ENCODE measurements around the gene EFEMP2.
"Not testable (repeated sequence)": the region's sequence is repeated elsewhere in the genome, so short reads cannot be mapped to it uniquely, and the experiment has no call there.

The EFEMP2 gene

DNA sequence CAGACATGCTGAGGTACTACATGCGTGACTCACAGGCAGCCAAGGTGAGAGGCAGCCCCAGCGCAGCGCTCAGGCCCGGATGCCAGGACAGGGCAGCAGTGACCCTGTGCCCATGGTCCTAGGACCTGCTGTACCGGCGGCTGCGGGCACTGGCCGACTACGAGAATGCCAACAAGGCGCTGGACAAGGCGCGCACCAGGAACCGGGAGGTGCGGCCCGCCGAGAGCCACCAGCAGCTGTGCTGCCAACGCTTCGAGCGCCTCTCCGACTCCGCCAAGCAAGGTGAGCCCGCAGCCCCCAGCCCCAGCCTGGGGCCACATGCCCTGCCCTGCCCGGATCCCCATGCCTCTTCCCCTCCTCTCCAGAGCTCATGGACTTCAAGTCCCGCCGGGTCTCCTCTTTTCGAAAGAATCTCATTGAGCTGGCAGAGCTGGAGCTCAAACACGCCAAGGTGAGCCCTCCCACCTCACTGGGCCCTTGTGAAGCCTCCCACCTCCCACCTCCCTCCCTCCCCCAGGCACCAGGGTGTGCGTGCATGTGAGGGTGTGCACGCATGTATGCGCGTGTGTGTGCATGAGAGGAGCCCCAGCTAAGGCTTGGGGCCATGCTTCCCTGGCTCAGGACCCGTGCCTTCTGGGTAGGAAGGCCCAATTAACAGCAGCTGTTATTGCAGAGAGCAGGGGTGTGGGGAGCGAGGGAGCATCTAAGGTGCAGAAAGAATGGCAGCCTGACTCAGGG, 19.9 kb downstream of the EFEMP2 start:
- H3K4me3 Mint-ChIP-seq, result no peak overlapping the region
- no peak for ATAC-seq

DNA sequence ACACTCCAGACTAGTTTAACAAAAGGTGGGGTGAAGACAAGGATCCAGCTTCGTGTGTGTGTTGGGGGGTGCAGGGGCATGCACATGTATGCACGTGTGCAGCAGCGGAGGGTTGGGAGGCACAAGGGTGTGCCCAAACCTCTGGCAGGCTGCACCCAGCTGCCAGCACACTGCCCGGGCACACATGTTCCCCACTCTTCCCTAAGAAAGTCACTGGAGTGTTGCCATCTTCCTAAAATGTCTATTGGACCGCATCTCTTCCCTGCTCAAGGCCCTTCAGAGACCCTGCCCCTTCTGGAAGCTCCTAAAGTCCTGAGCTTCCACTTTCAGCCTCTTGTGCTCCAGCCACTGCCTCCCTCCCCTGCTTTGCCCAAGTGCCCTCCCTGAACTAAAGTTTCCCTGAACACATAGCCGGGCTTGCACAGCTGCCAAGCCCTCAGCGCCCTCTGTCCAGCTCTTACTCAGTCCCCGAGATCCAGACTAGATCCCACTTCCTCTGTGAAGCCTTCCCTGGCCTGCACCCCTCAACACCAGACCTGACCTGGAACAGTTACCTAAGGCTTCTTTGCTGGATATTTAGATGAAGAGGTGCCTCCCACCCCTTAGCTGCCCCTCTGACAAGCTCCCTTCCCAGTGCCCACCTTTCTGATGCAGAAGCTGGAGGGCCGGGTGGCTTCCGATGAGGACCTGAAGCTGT, 20.6 kb downstream of the EFEMP2 start:
- Mint-ChIP-seq H3K4me1 (peaks cover 26% of the 10 kb centered on the region), H3K4me3 (no peak overlapping the region), H3K27me3 (no peaks in the 10 kb centered on the region), H3K36me3 (ENCODE audit: low read depth) (peaks cover 52% of the 10 kb centered on the region), H3K27ac (peak overlapping the region; percentile 12), H3K9me3 (peaks cover 4% of the 10 kb centered on the region)
- ATAC-seq, result no peak
- DNase-seq, result no peak

More for the DNA sequence above, 19.9 kb downstream of the EFEMP2 start:
- no peak for DNase-seq
- Mint-ChIP-seq H3K27me3 (no peaks in the 10 kb centered on the region), H3K36me3 (ENCODE audit: low read depth) (peaks cover 52% of the 10 kb centered on the region), H3K9me3 (peaks cover 4% of the 10 kb centered on the region), H3K27ac (no peak overlapping the region), H3K4me1 (peaks cover 26% of the 10 kb centered on the region)

- Mint-ChIP-seq H3K4me3 (no peak overlapping the region), H3K9me3 (peaks cover 4% of the 10 kb centered on the region), H3K27me3 (no peaks in the 10 kb centered on the region), H3K36me3 (ENCODE audit: low read depth) (peaks cover 44% of the 10 kb centered on the region), H3K27ac (no peak overlapping the region), H3K4me1 (peaks cover 18% of the 10 kb centered on the region)
- ATAC-seq, result peak; percentile 38
- no peak for DNase-seq
Observed at GRCh38 chr11:65851083-65851579, 21.5 kb downstream of the EFEMP2 start.

- Mint-ChIP-seq H3K9me3 (peaks cover 4% of the 10 kb centered on the region), H3K27ac (no peak overlapping the region)
Observed at GRCh38 chr11:65850217-65851082, 22.1 kb downstream of the EFEMP2 start.

GRCh38 chr11:65849771-65850216, 22.8 kb downstream of the EFEMP2 start:
- H3K4me1 Mint-ChIP-seq, result peaks cover 7% of the 10 kb centered on the region
- DNase-seq, result no peak
- H3K4me3 Mint-ChIP-seq, result no peak overlapping the region
- H3K36me3 Mint-ChIP-seq (ENCODE audit: low read depth), result peaks cover 32% of the 10 kb centered on the region
- H3K9me3 Mint-ChIP-seq, result peaks cover 4% of the 10 kb centered on the region
- ATAC-seq, result no peak
- H3K27me3 Mint-ChIP-seq, result no peaks in the 10 kb centered on the region
- H3K27ac Mint-ChIP-seq, result no peak overlapping the region

More at GRCh38 chr11:65850217-65851082, 22.1 kb downstream of the EFEMP2 start:
- Mint-ChIP-seq H3K4me1 (peaks cover 11% of the 10 kb centered on the region), H3K27me3 (no peaks in the 10 kb centered on the region), H3K4me3 (no peak overlapping the region), H3K36me3 (ENCODE audit: low read depth) (peaks cover 37% of the 10 kb centered on the region)
- ATAC-seq (no peak), DNase-seq (no peak)

GRCh38 chr11:65849366-65849765, 23.2 kb downstream of the EFEMP2 start:
- H3K9me3 Mint-ChIP-seq, result peaks cover 4% of the 10 kb centered on the region
- DNase-seq, result no peak
- ATAC-seq, result no peak
- no peak overlapping the region for H3K27ac Mint-ChIP-seq
- no peaks in the 10 kb centered on the region for H3K27me3 Mint-ChIP-seq
- peaks cover 27% of the 10 kb centered on the region for H3K36me3 Mint-ChIP-seq (ENCODE audit: low read depth)
- H3K4me3 Mint-ChIP-seq, result no peak overlapping the region
- H3K4me1 Mint-ChIP-seq, result peaks cover 3% of the 10 kb centered on the region

DNA sequence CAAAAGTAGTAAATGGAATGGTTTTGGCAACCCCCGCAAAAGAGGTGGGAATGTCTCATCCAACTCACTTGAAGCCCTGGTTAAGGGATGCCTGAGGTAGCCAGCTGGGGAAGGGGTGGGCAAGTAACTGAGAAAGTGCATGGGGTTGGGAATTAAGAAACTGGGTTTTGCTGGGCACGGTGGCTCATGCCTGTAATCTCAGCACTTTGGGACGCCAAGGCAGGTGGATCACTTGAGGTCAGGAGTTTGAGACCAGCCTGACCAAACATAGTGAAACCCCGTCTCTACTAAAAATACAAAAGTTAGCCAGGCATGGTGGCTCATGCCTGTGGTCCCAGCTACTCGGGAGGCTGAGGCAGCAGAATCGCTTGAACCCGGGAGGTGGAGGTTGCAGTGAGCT, 23.9 kb downstream of the EFEMP2 start:
- not testable (repeated sequence) for ATAC-seq, H3K27ac Mint-ChIP-seq, H3K27me3 Mint-ChIP-seq, H3K9me3 Mint-ChIP-seq, DNase-seq, H3K4me3 Mint-ChIP-seq, H3K4me1 Mint-ChIP-seq
- H3K36me3 Mint-ChIP-seq (ENCODE audit: low read depth), result peaks cover 21% of the 10 kb centered on the region

- DNase-seq (no peak), ATAC-seq (no peak)
- H3K27ac Mint-ChIP-seq, result no peak overlapping the region
- H3K4me3 Mint-ChIP-seq, result no peak overlapping the region
- peaks cover 4% of the 10 kb centered on the region for H3K9me3 Mint-ChIP-seq
- no peaks in the 10 kb centered on the region for H3K27me3 Mint-ChIP-seq
- H3K36me3 Mint-ChIP-seq (ENCODE audit: low read depth), result peaks cover 13% of the 10 kb centered on the region
- H3K4me1 Mint-ChIP-seq, result no peaks in the 10 kb centered on the region
Observed at GRCh38 chr11:65847746-65848145, 24.9 kb downstream of the EFEMP2 start.

- Mint-ChIP-seq H3K4me3 (no peak overlapping the region), H3K27ac (no peak overlapping the region), H3K9me3 (no peaks in the 10 kb centered on the region), H3K27me3 (no peaks in the 10 kb centered on the region), H3K4me1 (no peaks in the 10 kb centered on the region), H3K36me3 (ENCODE audit: low read depth) (no peaks in the 10 kb centered on the region)
- ATAC-seq (no peak), DNase-seq (no peak)
Observed at GRCh38 chr11:65844231-65844872, 28.2 kb downstream of the EFEMP2 start.

GRCh38 chr11:65843811-65844210, 28.8 kb downstream of the EFEMP2 start:
- Mint-ChIP-seq H3K9me3 (no peaks in the 10 kb centered on the region), H3K4me1 (no peaks in the 10 kb centered on the region), H3K27me3 (no peaks in the 10 kb centered on the region), H3K36me3 (ENCODE audit: low read depth) (no peaks in the 10 kb centered on the region), H3K27ac (no peak overlapping the region), H3K4me3 (no peak overlapping the region)
- ATAC-seq (no peak), DNase-seq (no peak)

DNA sequence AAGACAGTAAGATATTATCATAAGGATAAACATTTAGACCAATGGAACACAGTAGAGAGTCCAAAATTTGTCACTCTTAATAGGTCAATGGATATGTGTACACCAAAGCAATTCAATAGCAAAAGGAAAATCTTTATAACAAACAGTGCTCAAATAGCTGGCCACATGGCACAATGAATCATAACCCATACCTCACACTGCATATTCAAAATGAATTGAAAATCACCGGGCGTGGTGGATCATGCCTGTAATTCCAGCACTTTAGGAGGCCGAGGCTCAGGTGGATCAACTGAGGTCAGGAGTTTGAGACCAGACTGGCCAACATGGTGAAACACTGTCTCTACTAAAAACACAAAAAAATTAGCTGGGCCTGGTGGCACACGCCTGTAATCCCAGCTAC, 30.5 kb downstream of the EFEMP2 start:
- Mint-ChIP-seq H3K27me3 (no peaks in the 10 kb centered on the region), H3K27ac (no peak overlapping the region), H3K9me3 (no peaks in the 10 kb centered on the region)

GRCh38 chr11:65834202-65834601, 38.4 kb downstream of the EFEMP2 start:
- Mint-ChIP-seq H3K27ac (no peak overlapping the region), H3K4me3 (no peak overlapping the region), H3K9me3 (no peaks in the 10 kb centered on the region), H3K36me3 (ENCODE audit: low read depth) (peaks cover 3% of the 10 kb centered on the region), H3K27me3 (peaks cover 2% of the 10 kb centered on the region), H3K4me1 (peaks cover 22% of the 10 kb centered on the region)
- DNase-seq (no peak), ATAC-seq (no peak)

More for the DNA sequence above, 30.5 kb downstream of the EFEMP2 start:
- DNase-seq (no peak), ATAC-seq (no peak)
- Mint-ChIP-seq H3K4me1 (no peaks in the 10 kb centered on the region), H3K4me3 (no peak overlapping the region), H3K36me3 (ENCODE audit: low read depth) (no peaks in the 10 kb centered on the region)

GRCh38 chr11:65833297-65834030, 39.1 kb downstream of the EFEMP2 start, which contains the start of gene SNX32:
Gene SNX32, plus strand, starts transcription at chr11:65833963. Its CDS starts 103 bp downstream, at chr11:65834066.
- DNase-seq, result peak; percentile 95
- Mint-ChIP-seq H3K4me3 (no peak within 1 kb of the TSS), H3K27me3 (peaks cover 3% of the 10 kb centered on the region), H3K27ac (no peak within 1 kb of the TSS), H3K36me3 (ENCODE audit: low read depth) (peaks cover 3% of the 10 kb centered on the region), H3K9me3 (no peaks in the 10 kb centered on the region), H3K4me1 (peaks cover 24% of the 10 kb centered on the region)
- ATAC-seq, result peak; percentile 99

Data from activated naive CD8-positive, alpha-beta T cell treated with anti-CD3 and anti-CD28 coated beads, Interleukin-2, amount 50 U/mL, for 24 hours (primary cell).